HG03460 (cell line): ENCODE measurements around the gene SCGB1C1.
A peak's percentile ranks its signal among the peaks of the same experiment; 100 is the strongest.
"Not testable (repeated sequence)": the region's sequence is repeated elsewhere in the genome, so short reads cannot be mapped to it uniquely, and the experiment has no call there.

ENCODE experiments used
- ATAC-seq: cut with Tn5 transposase; IDR thresholded peaks from one replicate; pipeline ENCODE4 v1.9.1; 2021; ENCODE audit not compliant: unreplicated experiment

SCGB1C1 gene

GRCh38 chr11:192674-193128, at the start of gene SCGB1C1:
TSS of gene SCGB1C1 (plus strand) at chr11:193078. CDS start at chr11:193100, 22 bp downstream.
- not testable (repeated sequence) for ATAC-seq

DNA sequence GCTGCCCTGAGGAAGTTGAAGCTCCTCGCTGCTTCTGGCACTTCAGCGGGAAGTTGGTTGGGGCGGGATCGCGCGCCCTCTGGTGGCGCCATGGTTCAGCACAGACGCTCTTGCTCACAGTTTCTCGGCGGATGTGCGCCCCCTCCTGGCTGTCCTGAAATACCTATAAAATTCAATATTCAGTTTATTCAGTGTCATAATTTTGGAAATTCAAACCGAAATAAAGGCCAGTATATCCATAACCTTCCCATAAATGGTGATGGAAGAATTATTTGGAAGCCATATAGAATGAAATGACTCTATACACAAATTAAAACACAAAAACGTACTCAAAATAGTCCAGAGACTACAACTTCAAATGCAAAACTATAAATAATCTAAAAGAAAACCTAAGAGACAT, 12.6 kb upstream of the SCGB1C1 start:
- ATAC-seq: not testable (repeated sequence)

GRCh38 chr11:189200-189783, 3.6 kb upstream of the SCGB1C1 start:
- peak; percentile 15 for ATAC-seq

DNA sequence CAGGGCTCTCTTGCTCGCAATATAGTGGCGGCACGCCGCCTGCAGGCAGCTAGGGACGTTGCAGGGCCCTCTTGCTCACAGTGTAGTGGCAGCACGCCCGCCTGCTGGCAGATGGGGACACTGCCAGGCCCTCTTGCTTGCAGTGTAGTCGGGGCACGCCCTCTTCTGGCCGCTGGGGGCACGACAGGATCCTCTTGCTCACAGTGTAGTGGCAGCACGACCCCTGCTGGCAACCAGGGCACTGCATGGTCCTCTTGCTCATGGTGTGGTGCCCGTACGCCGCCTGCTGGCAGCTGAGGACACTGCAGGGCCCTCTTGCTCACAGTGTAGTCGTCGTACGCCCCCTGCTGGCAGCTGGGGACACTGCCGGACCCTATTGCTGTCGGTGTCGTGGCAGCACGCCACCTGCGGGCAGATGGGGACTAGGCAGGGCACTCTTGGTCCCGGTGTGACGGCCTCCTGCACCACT, 3.0 kb upstream of the SCGB1C1 start:
- peak; percentile 67 for ATAC-seq

DNA sequence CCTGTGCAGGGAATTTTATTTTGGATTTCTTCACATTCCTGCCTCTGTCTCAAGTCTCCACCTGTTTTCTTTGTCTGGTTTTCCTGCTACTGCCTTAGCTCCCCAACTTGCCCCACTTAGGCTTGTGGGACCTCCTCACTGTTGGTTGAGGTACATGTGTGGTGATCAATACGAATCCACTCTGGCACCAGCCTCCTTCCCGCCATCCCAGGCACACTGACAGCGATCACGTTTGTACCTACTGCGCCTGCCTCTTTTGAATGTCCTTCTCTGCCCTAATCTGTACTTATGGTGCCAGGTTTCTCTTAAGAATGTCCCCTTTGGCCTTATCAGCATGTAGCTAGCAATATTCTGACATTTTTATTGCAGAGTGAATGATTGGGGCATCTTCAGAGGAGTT, 2.3 kb upstream of the SCGB1C1 start:
- ATAC-seq: not testable (repeated sequence)

- not testable (repeated sequence) for ATAC-seq
Observed at GRCh38 chr11:191490-192478, 1.1 kb upstream of the SCGB1C1 start.

DNA sequence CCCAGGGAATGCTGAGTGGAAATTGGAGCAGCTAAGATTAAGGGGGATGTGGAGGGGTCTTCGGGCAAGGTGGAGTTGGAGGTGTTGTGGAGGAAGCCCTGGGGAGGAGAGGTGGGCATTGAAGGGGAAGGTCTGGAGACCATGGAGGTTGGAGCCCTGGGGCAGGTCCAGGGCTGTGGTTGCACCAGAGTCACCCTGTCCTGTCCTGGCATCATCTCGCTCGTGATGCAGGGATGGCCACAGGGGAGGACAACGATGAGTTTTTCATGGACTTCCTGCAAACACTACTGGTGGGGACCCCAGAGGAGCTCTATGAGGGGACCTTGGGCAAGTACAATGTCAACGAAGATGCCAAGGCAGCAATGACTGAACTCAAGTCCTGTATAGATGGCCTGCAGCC, 603 bp downstream of the SCGB1C1 start:
- not testable (repeated sequence) for ATAC-seq

DNA sequence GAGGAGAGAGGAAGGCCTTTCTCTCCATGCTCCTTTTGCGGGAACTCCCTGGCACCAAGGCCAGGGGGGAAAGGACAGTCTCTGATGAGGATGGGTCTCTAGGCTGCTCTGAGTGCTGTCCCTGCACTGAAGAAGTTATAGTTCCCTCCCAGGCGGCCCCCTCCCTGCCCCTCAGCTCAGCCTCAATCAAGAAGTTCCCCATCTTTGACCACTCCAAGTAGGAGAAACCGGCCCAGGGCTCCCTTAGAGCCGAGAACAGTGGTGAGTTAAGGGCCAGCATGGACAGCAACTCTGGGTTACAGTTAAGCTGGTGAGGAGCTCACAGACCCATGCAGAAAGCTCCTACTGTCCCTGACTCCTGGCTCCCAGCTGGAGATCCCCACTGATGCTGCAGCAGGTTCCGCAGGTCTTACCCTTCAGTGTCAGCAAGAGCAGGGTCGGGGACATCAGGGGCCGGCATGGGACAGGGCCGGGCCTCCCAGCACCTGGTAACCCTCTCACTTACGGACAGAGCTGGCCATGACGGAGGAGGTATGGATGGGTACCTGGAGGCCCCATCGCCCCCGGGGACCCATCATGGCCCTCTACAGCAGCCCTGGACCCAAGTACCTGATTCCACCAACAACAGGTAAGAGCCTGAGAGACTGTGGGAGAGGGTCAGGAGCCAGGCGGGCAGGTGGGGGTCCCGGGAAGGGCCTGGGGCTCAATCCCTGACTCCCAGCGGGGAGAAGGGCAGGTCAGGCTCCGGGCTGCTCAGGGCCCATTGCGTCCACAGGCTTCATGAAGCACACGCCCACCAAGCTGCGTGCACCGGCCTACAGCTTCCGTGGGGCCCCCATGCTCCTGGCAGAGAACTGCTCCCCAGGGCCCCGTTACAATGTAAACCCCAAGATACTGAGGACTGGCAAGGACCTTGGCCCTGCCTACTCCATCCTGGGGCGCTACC, 4.2 kb downstream of the SCGB1C1 start:
- ATAC-seq: no peak

- no peak for ATAC-seq
Observed at GRCh38 chr11:197741-198235, 4.9 kb downstream of the SCGB1C1 start.

DNA sequence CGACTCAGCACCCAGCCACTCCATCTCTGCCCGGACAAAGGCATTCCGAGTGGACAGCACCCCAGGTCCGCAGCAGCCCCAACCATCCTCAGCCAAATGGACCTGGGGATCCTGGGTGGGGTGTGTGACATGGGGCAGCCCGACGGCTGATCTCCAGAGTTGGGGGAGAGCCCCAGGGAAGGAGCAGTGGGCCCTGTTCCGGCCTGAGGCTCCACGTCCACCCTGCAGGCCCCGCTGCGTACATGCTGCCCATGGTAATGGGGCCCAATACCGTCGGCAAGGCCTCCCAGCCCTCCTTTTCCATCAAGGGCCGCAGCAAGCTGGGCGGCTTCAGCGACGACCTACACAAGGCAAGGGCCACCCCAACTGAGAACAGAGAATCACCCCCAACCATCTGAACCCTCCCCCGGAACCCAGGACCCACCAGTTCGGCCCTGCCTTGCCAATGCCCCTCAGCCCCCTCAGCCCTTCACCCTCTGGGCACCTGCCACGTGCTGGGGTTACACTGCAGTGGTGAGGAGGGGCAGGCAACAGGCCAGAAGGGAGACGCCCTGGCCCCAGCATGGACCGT, 5.4 kb downstream of the SCGB1C1 start:
- no peak for ATAC-seq

DNA sequence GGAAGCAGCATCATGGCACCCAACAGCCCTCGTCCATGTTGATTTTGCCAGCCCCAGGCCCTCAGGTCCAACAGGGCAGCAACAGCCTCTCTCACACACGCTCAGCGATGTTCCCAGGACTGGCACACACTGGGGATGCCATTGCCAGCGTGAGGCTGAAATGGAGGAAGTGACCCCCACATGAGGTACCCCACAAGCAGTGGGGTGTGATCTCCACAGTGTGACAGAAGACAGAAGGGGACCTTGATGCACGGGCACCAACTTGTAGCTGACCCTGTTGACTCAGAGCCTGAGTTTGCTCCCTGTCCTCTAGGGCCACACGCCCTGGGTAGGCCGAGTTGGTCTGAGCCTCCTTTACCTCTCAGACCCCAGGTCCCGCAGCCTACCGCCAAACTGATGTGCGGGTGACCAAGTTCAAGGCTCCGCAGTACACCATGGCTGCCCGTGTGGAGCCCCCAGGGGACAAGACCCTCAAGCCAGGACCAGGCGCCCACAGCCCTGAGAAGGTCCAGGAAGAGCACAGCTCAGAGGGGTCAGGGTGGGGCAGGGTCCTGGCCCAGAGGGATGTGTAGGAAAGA, 6.2 kb downstream of the SCGB1C1 start:
- ATAC-seq: no peak

DNA sequence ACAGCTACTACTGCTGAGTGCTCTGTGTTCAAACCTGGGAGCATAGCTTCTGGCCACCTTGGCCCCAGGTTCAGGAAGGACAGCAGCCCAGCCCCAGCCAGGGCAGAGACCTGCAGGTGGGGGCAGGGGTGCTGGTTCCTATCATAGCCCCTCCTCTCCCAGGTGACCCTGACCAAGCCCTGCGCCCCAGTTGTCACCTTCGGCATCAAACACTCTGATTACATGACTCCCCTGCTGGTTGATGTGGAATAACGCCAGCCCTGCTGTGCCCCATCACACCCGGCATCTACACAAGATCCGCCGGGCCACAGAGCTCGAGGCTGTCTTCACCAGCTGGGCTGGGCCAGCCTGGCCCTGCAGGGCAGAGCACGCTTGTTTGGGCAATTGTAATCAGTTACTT, 6.9 kb downstream of the SCGB1C1 start:
- no peak for ATAC-seq

DNA sequence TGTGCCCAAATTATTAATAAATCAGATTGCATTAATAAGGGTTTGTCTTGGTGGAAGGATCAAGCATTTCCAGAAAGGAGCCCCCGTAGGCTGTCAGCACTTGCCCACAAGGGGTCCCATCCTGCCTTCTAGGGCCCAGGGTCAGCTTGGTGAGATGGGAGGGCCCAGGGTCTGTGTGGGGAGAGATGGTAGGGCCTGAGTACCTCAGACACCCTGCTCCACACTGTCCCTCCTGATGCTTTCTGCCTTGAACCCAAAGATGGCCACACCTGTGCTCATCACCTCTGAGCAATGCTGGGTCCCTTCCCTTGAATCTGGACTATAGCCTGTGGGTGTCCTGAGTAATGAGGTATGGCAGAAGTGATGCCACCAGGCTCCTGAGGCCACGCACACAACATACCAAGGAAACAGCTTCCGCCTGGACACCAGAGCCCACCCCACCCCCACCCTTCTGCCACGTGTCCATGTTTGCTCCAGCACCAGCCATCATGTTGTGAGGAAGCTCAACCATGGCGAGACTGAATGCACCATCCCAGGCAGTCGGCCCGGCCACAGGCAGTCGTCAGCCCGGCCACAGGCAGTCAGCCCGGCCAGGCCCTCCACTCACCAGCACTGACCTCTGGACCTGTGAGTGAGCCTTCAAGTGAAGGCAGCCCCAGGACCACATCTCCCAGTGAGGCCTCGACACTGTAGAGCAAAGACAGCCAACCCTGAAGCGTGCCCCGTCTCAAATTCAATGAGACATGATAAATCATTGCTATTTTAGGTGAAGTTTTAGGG, 7.5 kb downstream of the SCGB1C1 start:
- no peak for ATAC-seq

DNA sequence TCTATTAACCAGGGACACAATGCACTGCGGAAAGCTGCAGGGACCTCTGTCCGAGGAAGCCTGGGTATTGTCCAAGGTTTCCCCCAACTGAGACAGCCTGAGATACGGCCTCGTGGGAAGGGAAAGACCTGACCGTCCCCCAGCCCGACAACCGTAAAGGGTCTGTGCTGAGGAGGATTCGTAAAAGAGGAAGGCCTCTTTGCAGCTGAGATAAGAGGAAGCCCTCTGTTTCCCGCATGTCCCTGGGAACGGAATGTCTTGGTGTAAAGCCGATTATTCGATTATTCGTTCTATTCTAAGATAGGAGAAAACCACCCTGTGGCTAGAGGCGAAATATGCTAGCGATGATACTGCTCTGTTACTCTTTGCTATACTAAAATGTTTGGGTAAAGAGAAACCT, 9.1 kb downstream of the SCGB1C1 start:
- no peak for ATAC-seq

DNA sequence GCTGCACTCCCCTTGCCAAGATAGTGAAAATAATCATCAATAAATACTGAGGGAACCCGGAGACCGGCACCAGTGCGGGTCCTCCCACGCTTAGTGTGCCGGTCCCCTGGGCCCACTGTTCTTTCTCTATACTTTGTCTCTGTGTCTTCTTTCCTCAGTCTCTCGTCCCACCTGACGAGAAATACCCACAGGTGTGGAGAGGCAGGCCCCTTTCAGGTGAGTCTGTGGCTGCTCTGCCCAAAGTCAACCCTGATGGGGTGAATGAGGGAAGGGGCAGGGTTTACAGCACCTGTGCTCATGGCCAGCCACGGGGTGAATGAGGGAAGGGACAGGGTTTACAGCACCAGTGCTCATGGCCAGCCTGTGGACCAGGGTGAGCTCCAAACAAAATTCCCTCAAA, 9.6 kb downstream of the SCGB1C1 start:
- no peak for ATAC-seq

DNA sequence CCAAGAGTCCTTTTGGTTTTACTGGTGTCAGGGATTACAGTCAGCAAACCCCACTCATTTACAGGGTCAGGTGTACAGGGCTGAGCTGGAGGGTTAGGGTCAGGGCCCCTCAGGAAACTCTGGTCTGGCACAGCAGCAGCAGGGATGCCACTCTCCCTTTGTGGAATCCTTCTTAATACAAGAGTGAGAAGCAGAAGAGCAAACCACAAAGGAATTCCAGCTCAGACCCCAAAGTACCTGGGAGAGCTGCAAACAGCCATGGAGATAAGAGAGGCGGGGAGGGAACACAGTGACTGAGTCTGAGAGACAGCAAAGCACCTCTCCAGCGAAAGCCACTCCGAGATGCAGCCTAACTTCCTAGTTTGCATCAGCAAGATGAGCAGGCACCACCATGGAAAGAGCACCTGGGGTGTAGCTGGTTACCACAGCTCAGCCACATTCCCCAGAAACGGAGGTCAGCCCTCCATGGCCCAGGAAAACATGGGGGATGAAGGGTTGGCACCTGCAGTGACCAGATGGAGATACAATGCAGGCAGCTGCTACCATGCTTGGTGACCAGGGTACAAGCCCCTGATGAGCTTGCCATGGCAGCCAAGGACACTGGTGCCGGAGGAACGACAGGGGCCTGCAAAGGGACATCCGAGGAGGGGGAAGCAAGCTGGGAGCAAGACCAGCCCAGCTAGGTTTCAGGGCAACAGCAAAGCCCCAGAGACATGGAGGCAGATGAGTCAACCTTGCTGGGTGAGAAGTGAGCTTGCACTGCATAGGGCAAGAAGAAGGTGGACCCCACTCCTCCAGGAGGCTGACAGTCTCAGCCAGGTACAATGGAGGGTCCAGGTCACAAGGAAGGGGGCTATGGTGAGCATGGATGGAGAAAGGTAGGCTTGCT, 10.4 kb downstream of the SCGB1C1 start:
- ATAC-seq: no peak

- no peak for ATAC-seq
Observed at GRCh38 chr11:203945-204586, 11.2 kb downstream of the SCGB1C1 start.
